GM23338 (cell line): ENCODE measurements around the gene RDH12. TPM values are rescaled to one million over a fixed set of nuclear protein-coding genes. Genes with fewer than 3 reads are reported as not detected.

ENCODE experiments used
- CREB1 ChIP-seq: fragments of 250-450 bp; sonication (Bioruptor Pico); IDR thresholded peaks from 2 replicates; pipeline ENCODE4 v1.5.0; 2020; ENCODE audit warnings: low read depth, mild to moderate bottlenecking, moderate library complexity
- ETS1 ChIP-seq: IDR thresholded peaks from 2 replicates; pipeline ENCODE4 v1.6.1; 2016; ENCODE audit warnings: antibody characterized with exemption
- EZH2 ChIP-seq: fragments of 200-600 bp; sonication (generic); IDR thresholded peaks from one replicate; pipeline ENCODE4 v1.8.0; 2017; ENCODE audit warnings: antibody characterized with exemption, mild to moderate bottlenecking, low read depth; ENCODE audit not compliant: unreplicated experiment
- STAT1 ChIP-seq: IDR thresholded peaks from one replicate; pipeline ENCODE4 v1.6.1; 2016; ENCODE audit warnings: antibody characterized with exemption; ENCODE audit not compliant: unreplicated experiment
- ZNF114 ChIP-seq: fragments of 250-450 bp; sonication (Bioruptor Pico); IDR thresholded peaks from 2 replicates; pipeline ENCODE4 v1.5.0; 2020; ENCODE audit warnings: mild to moderate bottlenecking, moderate library complexity
- ZNF462 ChIP-seq: fragments of 250-450 bp; sonication (Bioruptor Pico); IDR thresholded peaks from 2 replicates; pipeline ENCODE4 v1.5.0; 2020; ENCODE audit warnings: mild to moderate bottlenecking, moderate library complexity
- polyA plus RNA-seq: library from polyadenylated mRNA; unstranded; fragments of >200 nt; fragmentation: Nextera tagmentation; extraction: Ambion mirVana; gene quantifications from 2 replicates; pipeline ENCODE4 v1.2.1, GENCODE V29; 2016
- total RNA-seq: library from RNA; depleted of rRNA; stranded (reverse); fragments of >200 nt; shearing (Covaris generic); gene quantifications from 2 replicates; pipeline ENCODE4 v1.2.3, GENCODE V29; 2014
- TF ChIP-seq, protein P1 (sequence below), 2 experiments: fragments of 200-600 bp in 1 of 2; sonication (generic) in 1 of 2; conservative IDR thresholded peaks; 2 replicates each; pipeline versions ENCODE4 v1.5.1 to v1.6.1; 2016 to 2017; ENCODE audit warnings: antibody characterized with exemption in 2 of 2, low read depth in 2 of 2, mild to moderate bottlenecking in 2 of 2, moderate library complexity in 1 of 2

The RDH12 gene
- total and polyA plus RNA-seq, 2 experiments from 2014 or later: 0.28 to 1.6 TPM

GRCh38 chr14:67736771-67737170, 35.1 kb downstream of the RDH12 start (continued):
- TF ChIP-seq ZNF462 (no peak), STAT1 (no peak), ZNF114 (CRISPR knock-in tag) (no peak), ETS1 (no peak), CREB1 (CRISPR knock-in tag) (no peak), EZH2 (no peak)
- TF ChIP-seq, protein P1, sequence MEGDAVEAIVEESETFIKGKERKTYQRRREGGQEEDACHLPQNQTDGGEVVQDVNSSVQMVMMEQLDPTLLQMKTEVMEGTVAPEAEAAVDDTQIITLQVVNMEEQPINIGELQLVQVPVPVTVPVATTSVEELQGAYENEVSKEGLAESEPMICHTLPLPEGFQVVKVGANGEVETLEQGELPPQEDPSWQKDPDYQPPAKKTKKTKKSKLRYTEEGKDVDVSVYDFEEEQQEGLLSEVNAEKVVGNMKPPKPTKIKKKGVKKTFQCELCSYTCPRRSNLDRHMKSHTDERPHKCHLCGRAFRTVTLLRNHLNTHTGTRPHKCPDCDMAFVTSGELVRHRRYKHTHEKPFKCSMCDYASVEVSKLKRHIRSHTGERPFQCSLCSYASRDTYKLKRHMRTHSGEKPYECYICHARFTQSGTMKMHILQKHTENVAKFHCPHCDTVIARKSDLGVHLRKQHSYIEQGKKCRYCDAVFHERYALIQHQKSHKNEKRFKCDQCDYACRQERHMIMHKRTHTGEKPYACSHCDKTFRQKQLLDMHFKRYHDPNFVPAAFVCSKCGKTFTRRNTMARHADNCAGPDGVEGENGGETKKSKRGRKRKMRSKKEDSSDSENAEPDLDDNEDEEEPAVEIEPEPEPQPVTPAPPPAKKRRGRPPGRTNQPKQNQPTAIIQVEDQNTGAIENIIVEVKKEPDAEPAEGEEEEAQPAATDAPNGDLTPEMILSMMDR (conservative IDR thresholded peaks at IDR 0.05; ENCODE audit: low read depth in 2 of 2): no peak
